ENCODE data around the gene CFAP54.

CFAP54 gene

GRCh38 chr12:96803969-96804368, 314.6 kb downstream of the CFAP54 start:
- DNase-seq (ENCODE audit: low spot score): no peak
- POLR2A ChIA-PET (ENCODE audit: low non-redundant PET): no interaction called here
- H3K27ac ChIP-seq: no peak overlapping the region
- CTCF ChIA-PET: interaction anchor here (0.7 kb wide), 1 partner anchor 243 kb away, joined by 3 read pairs; no protein-coding TSS in a partner anchor
- TF ChIP-seq CTCF (conservative IDR thresholded peaks at IDR 0.05; ENCODE audit: low read depth): no peak

- no peak for TF ChIP-seq CTCF (conservative IDR thresholded peaks at IDR 0.05; ENCODE audit: low read depth)
- no peak overlapping the region for H3K27ac ChIP-seq
- no peak for DNase-seq (ENCODE audit: low spot score)
- POLR2A ChIA-PET (ENCODE audit: low non-redundant PET): no interaction called here
- CTCF ChIA-PET: interaction anchor here (0.6 kb wide), 1 partner anchor 80 kb away, joined by 3 read pairs; no protein-coding TSS in a partner anchor
These were observed 316.9 kb downstream of the CFAP54 start for GRCh38 chr12:96806272-96806671.

GRCh38 chr12:96807741-96808140, 318.4 kb downstream of the CFAP54 start:
- TF ChIP-seq CTCF (conservative IDR thresholded peaks at IDR 0.05; ENCODE audit: low read depth): no peak
- no peak for DNase-seq (ENCODE audit: low spot score)
- no peak overlapping the region for H3K27ac ChIP-seq
- ChIA-PET CTCF (no interaction called here), POLR2A (ENCODE audit: low non-redundant PET) (no interaction called here)

- POLR2A ChIA-PET (ENCODE audit: low non-redundant PET): no interaction called here
- DNase-seq (ENCODE audit: low spot score): no peak
- CTCF ChIA-PET: no interaction called here
- no peak for TF ChIP-seq CTCF (conservative IDR thresholded peaks at IDR 0.05; ENCODE audit: low read depth)
- no peak overlapping the region for H3K27ac ChIP-seq
These were observed 319.2 kb downstream of the CFAP54 start for GRCh38 chr12:96808587-96808986.

GRCh38 chr12:96809522-96809921, 320.1 kb downstream of the CFAP54 start:
- TF ChIP-seq CTCF (conservative IDR thresholded peaks at IDR 0.05; ENCODE audit: low read depth): no peak
- ChIA-PET POLR2A (ENCODE audit: low non-redundant PET) (no interaction called here), CTCF (no interaction called here)
- no peak overlapping the region for H3K27ac ChIP-seq
- no peak for DNase-seq (ENCODE audit: low spot score)

- no peak for DNase-seq (ENCODE audit: low spot score)
- CTCF ChIA-PET: no interaction called here
- no peak overlapping the region for H3K27ac ChIP-seq
- TF ChIP-seq CTCF (conservative IDR thresholded peaks at IDR 0.05; ENCODE audit: low read depth): no peak
- POLR2A ChIA-PET (ENCODE audit: low non-redundant PET): no interaction called here
These were observed 320.7 kb downstream of the CFAP54 start for GRCh38 chr12:96810057-96810456.

GRCh38 chr12:96810477-96810876, 321.1 kb downstream of the CFAP54 start:
- DNase-seq (ENCODE audit: low spot score): no peak
- no peak for TF ChIP-seq CTCF (conservative IDR thresholded peaks at IDR 0.05; ENCODE audit: low read depth)
- no peak overlapping the region for H3K27ac ChIP-seq
- ChIA-PET CTCF (no interaction called here), POLR2A (ENCODE audit: low non-redundant PET) (no interaction called here)
